ENCODE data around the gene TMEM50A. TPM values are rescaled to one million over a fixed set of nuclear protein-coding genes. Genes with fewer than 3 reads are reported as not detected.
"Not testable (repeated sequence)": the region's sequence is repeated elsewhere in the genome, so short reads cannot be mapped to it uniquely, and the experiment has no call there.

Gene TMEM50A
- total and polyA plus RNA-seq, 2 donors from 2014 or later, result 115 to 118 TPM

DNA sequence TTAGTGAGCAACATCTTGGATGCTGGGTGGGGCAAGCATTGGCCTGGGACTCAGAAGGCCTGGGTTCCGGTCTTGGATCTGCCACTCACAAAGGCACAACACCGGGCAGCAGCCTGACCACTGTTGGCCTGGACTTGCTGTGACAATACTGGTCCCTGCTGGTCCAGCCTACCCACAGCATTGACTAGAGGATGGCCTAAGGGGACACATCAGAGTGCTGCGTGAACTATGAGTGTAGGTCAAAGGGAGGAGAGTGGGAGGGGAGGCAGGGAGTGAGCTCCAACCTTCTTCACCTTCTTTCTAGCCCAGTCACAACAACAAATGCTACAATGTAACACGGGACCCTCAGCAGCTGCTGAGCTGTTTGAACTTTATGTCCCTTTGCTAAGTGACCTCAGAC, 31.1 kb downstream of the TMEM50A start:
- H3K27me3 ChIP-seq (ENCODE audit: control insufficient read depth, insufficient read depth, low read length), result no peaks in the 10 kb centered on the region
- H3K4me1 ChIP-seq (ENCODE audit: control insufficient read depth in 2 of 3, insufficient read depth in 2 of 3, low read depth in 1 of 3, low read length in 3 of 3), result no peaks in the 10 kb centered on the region
- FAIRE-seq (no peak), DNase-seq (peak in 3 of 5 donors; percentile 7 to 28 (median 11))
- no peaks in the 10 kb centered on the region for H3K9me3 ChIP-seq (ENCODE audit: control insufficient read depth in 2 of 3, insufficient read depth in 1 of 3, low read length in 3 of 3)
- H3K4me3 ChIP-seq (ENCODE audit: low read length in 3 of 3), result no peak overlapping the region
- TF ChIP-seq, protein P1, sequence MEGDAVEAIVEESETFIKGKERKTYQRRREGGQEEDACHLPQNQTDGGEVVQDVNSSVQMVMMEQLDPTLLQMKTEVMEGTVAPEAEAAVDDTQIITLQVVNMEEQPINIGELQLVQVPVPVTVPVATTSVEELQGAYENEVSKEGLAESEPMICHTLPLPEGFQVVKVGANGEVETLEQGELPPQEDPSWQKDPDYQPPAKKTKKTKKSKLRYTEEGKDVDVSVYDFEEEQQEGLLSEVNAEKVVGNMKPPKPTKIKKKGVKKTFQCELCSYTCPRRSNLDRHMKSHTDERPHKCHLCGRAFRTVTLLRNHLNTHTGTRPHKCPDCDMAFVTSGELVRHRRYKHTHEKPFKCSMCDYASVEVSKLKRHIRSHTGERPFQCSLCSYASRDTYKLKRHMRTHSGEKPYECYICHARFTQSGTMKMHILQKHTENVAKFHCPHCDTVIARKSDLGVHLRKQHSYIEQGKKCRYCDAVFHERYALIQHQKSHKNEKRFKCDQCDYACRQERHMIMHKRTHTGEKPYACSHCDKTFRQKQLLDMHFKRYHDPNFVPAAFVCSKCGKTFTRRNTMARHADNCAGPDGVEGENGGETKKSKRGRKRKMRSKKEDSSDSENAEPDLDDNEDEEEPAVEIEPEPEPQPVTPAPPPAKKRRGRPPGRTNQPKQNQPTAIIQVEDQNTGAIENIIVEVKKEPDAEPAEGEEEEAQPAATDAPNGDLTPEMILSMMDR (IDR thresholded peaks at IDR 0.05; ENCODE audit: borderline replicate concordance, extremely low read depth, insufficient read depth), result no peak
- H3K36me3 ChIP-seq (ENCODE audit: control insufficient read depth in 2 of 3, insufficient read depth in 3 of 3, low read length in 3 of 3), result no peaks in the 10 kb centered on the region
- H3K27ac ChIP-seq (ENCODE audit: low read depth in 2 of 2, low read length in 2 of 2), result no peak overlapping the region
- H3K9ac ChIP-seq (ENCODE audit: low read length in 3 of 3), result no peak overlapping the region
- intact Hi-C loops (cut with DNase I), result no loop called here

DNA sequence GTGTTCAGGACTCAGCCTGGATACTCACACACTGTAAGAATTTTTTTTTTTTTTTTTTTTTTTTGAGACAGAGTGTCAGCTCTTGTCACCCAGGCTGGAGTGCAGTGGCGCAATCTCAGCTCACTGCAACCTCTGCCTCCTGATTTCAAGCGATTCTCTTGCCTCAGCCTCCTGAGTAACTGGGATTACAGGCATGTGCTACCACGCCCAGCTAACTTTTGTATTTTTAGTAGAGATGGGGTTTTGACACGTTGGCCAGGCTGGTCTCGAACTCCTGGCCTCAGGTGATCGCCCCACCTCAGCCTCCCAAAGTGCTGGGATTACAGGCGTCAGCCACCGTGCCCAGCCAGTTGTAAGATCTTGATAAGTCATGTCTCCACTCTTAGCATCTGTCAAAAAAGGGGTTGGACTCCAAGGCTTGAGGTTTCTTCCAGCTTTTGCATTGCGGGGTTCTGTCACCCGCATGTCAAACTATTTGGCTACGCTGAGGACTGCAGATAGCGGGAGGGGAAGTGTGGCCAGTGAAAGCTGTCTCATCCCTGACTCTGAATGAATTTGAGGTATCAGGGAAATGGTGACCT, 31.6 kb downstream of the TMEM50A start:
- DNase-seq; H3K4me3 ChIP-seq (ENCODE audit: low read length in 3 of 3); H3K27me3 ChIP-seq (ENCODE audit: control insufficient read depth, insufficient read depth, low read length); intact Hi-C loops (cut with DNase I); H3K36me3 ChIP-seq (ENCODE audit: control insufficient read depth in 2 of 3, insufficient read depth in 3 of 3, low read length in 3 of 3); FAIRE-seq; H3K9ac ChIP-seq (ENCODE audit: low read length in 3 of 3); H3K27ac ChIP-seq (ENCODE audit: low read depth in 2 of 2, low read length in 2 of 2); H3K9me3 ChIP-seq (ENCODE audit: control insufficient read depth in 2 of 3, insufficient read depth in 1 of 3, low read length in 3 of 3); H3K4me1 ChIP-seq (ENCODE audit: control insufficient read depth in 2 of 3, insufficient read depth in 2 of 3, low read depth in 1 of 3, low read length in 3 of 3): not testable (repeated sequence)

DNA sequence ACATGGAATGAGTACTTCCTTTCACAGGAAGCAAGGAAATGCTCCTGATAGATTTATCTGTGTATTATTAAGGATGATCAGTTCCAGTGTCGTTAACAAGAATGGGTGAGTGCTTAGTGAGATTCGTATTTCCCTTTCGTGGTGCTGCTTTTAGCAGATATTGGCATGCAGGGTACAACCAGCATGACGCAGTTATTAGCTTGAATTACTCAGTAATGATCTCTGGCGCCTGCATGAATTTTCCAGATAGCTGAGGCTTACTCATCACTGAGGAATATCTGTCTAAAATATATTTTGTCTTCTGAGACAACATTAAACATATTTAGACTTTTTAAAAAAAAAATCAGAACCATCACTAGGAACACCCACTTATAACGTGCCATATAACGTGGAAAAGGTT, 33.6 kb downstream of the TMEM50A start:
- H3K36me3 ChIP-seq (ENCODE audit: control insufficient read depth in 2 of 3, insufficient read depth in 3 of 3, low read length in 3 of 3); H3K9me3 ChIP-seq (ENCODE audit: control insufficient read depth in 2 of 3, insufficient read depth in 1 of 3, low read length in 3 of 3); H3K4me3 ChIP-seq (ENCODE audit: low read length in 3 of 3); DNase-seq; H3K27me3 ChIP-seq (ENCODE audit: control insufficient read depth, insufficient read depth, low read length); H3K4me1 ChIP-seq (ENCODE audit: control insufficient read depth in 2 of 3, insufficient read depth in 2 of 3, low read depth in 1 of 3, low read length in 3 of 3); intact Hi-C loops (cut with DNase I); FAIRE-seq; H3K27ac ChIP-seq (ENCODE audit: low read depth in 2 of 2, low read length in 2 of 2); H3K9ac ChIP-seq (ENCODE audit: low read length in 3 of 3): not testable (repeated sequence)

DNA sequence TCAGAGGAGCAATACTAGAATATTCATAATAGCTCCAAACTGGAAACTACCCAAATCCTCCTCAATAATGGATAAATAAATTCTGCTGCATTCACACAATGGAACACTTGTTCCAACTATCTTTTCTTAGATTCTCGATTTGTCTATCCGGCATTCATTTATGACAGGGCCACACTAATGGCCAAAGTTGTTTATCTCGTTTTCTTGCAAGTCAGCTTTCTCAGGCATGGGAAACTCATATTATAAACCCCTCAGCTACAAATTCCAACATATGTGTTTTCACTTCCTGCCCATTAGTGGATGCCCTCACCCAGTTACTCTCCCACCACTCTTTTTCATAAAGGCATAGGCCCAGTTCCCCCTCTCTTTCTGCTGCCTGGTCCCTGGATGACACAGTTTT, 40.2 kb downstream of the TMEM50A start:
- H3K36me3 ChIP-seq (ENCODE audit: control insufficient read depth in 2 of 3, insufficient read depth in 3 of 3, low read length in 3 of 3); H3K4me3 ChIP-seq (ENCODE audit: low read length in 3 of 3); intact Hi-C loops (cut with DNase I); H3K4me1 ChIP-seq (ENCODE audit: control insufficient read depth in 2 of 3, insufficient read depth in 2 of 3, low read depth in 1 of 3, low read length in 3 of 3); DNase-seq; H3K27me3 ChIP-seq (ENCODE audit: control insufficient read depth, insufficient read depth, low read length); H3K27ac ChIP-seq (ENCODE audit: low read depth in 2 of 2, low read length in 2 of 2); H3K9me3 ChIP-seq (ENCODE audit: control insufficient read depth in 2 of 3, insufficient read depth in 1 of 3, low read length in 3 of 3); FAIRE-seq; H3K9ac ChIP-seq (ENCODE audit: low read length in 3 of 3): not testable (repeated sequence)

DNA sequence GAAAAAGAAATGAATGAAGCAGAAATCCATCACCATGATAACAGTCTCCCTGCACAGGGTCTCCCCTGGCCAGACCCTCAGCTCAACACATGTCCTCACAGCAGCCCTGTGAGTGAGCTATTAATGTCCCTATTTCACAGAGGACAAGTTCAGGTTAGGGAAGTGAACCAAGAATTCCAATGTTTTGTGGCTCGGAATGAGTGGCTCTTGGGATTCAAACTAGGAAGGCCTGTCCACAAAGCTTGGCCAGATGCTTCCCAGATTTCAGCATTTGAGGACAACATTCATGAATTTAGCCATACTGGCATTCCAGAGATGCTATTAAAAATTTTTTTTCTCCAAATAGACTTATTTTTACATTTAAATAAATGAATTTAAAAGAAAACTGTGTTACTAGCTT, 44.4 kb downstream of the TMEM50A start:
- H3K36me3 ChIP-seq (ENCODE audit: control insufficient read depth in 2 of 3, insufficient read depth in 3 of 3, low read length in 3 of 3); FAIRE-seq; DNase-seq; intact Hi-C loops (cut with DNase I); H3K9ac ChIP-seq (ENCODE audit: low read length in 3 of 3); H3K4me1 ChIP-seq (ENCODE audit: control insufficient read depth in 2 of 3, insufficient read depth in 2 of 3, low read depth in 1 of 3, low read length in 3 of 3); H3K27ac ChIP-seq (ENCODE audit: low read depth in 2 of 2, low read length in 2 of 2); H3K4me3 ChIP-seq (ENCODE audit: low read length in 3 of 3); H3K27me3 ChIP-seq (ENCODE audit: control insufficient read depth, insufficient read depth, low read length); H3K9me3 ChIP-seq (ENCODE audit: control insufficient read depth in 2 of 3, insufficient read depth in 1 of 3, low read length in 3 of 3): not testable (repeated sequence)

DNA sequence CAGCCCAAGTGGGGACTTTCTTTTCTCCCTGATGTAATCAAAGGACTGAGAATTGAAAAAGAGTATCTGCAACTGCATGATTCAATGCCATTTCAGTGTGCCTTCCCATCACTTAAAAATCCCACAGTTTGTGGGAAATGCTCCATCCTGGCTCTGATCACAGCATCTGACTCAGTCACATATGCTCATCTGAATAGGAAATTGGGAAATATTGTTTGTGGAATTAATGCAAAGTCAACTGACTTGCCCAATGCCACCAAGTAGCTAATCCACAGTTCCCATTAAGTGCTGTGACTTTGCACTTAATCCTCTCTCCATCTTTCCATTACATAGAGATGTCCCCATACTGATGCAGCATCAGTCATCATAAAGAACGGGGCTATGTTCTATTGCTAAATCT, 45.0 kb downstream of the TMEM50A start:
- H3K9ac ChIP-seq (ENCODE audit: low read length in 3 of 3); H3K4me1 ChIP-seq (ENCODE audit: control insufficient read depth in 2 of 3, insufficient read depth in 2 of 3, low read depth in 1 of 3, low read length in 3 of 3); H3K36me3 ChIP-seq (ENCODE audit: control insufficient read depth in 2 of 3, insufficient read depth in 3 of 3, low read length in 3 of 3); H3K27ac ChIP-seq (ENCODE audit: low read depth in 2 of 2, low read length in 2 of 2); H3K27me3 ChIP-seq (ENCODE audit: control insufficient read depth, insufficient read depth, low read length); H3K9me3 ChIP-seq (ENCODE audit: control insufficient read depth in 2 of 3, insufficient read depth in 1 of 3, low read length in 3 of 3); H3K4me3 ChIP-seq (ENCODE audit: low read length in 3 of 3); intact Hi-C loops (cut with DNase I); FAIRE-seq; DNase-seq: not testable (repeated sequence)

DNA sequence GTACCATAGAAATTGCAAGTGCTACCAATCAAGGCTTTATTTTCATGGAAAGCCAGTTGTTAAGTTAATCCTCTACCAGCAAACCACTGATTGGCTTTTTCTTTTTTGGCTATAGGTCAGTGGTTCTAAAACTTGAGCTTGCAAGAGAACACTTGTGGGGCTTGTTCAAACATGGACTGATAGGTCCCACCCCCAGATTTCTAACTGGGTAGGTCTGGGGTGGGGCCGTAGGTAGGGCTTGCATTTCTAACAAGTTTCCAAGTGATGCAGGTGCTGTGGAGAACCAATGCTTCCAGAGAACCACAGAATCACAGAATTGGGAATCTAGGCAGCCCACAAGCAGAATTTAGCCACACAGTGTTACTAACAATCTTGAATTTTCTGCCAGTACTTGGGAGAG, 45.7 kb downstream of the TMEM50A start:
- DNase-seq; H3K27ac ChIP-seq (ENCODE audit: low read depth in 2 of 2, low read length in 2 of 2); FAIRE-seq; H3K9me3 ChIP-seq (ENCODE audit: control insufficient read depth in 2 of 3, insufficient read depth in 1 of 3, low read length in 3 of 3); H3K9ac ChIP-seq (ENCODE audit: low read length in 3 of 3); H3K4me3 ChIP-seq (ENCODE audit: low read length in 3 of 3); intact Hi-C loops (cut with DNase I); H3K27me3 ChIP-seq (ENCODE audit: control insufficient read depth, insufficient read depth, low read length); H3K4me1 ChIP-seq (ENCODE audit: control insufficient read depth in 2 of 3, insufficient read depth in 2 of 3, low read depth in 1 of 3, low read length in 3 of 3); H3K36me3 ChIP-seq (ENCODE audit: control insufficient read depth in 2 of 3, insufficient read depth in 3 of 3, low read length in 3 of 3): not testable (repeated sequence)

DNA sequence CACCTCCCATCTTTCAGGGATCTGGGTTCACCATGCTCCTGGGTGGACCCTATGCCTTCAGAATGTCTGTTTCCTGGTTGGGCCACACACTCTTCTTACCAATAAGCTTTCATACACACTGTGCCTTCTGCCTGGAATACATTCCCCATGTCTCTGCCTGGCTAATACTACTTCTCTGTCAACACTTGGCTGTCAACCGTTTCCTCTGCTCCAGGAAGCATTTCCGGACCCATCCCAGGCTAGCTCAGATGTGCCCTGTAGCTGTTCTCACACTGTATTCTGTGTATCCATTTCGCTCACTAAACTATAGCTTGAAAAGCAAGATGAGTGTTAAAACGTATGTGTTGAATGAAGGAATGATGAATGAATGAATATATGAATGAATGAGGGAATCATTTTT, 49.0 kb downstream of the TMEM50A start:
- H3K4me1 ChIP-seq (ENCODE audit: control insufficient read depth in 2 of 3, insufficient read depth in 2 of 3, low read depth in 1 of 3, low read length in 3 of 3); H3K36me3 ChIP-seq (ENCODE audit: control insufficient read depth in 2 of 3, insufficient read depth in 3 of 3, low read length in 3 of 3); H3K9ac ChIP-seq (ENCODE audit: low read length in 3 of 3); intact Hi-C loops (cut with DNase I); H3K27me3 ChIP-seq (ENCODE audit: control insufficient read depth, insufficient read depth, low read length); H3K27ac ChIP-seq (ENCODE audit: low read depth in 2 of 2, low read length in 2 of 2); H3K4me3 ChIP-seq (ENCODE audit: low read length in 3 of 3); H3K9me3 ChIP-seq (ENCODE audit: control insufficient read depth in 2 of 3, insufficient read depth in 1 of 3, low read length in 3 of 3); FAIRE-seq: not testable (repeated sequence)
- DNase-seq, result peak in 1 of 5 donors; percentile 4
